Right cardiac atrium (tissue), 5 donors: ENCODE measurements around the gene SELENOK. TPM values are rescaled to one million over a fixed set of nuclear protein-coding genes. Genes with fewer than 3 reads are reported as not detected.
A peak's percentile ranks its signal among the peaks of the same experiment; 100 is the strongest.

ENCODE experiments used
- ATAC-seq, 2 donors: fragments of 200-7000 bp; cut with Tn5 transposase; one replicate each; pipeline versions ENCODE4 v1.8.0 to v1.9.1; 2020; ENCODE audit warnings: moderate library complexity in 2 of 2, mild to moderate bottlenecking in 1 of 2
- DNase-seq, 3 donors: peaks; one replicate each; pipeline ENCODE4 v3.0.0-alpha.2; 2020
- H3K27ac ChIP-seq: one replicate; pipeline ENCODE4 v1.5.1; 2013; ENCODE audit warnings: mild to moderate bottlenecking, low read length, control low read depth, moderate library complexity
- H3K27me3 ChIP-seq: one replicate; pipeline ENCODE4 v1.6.1; 2013; ENCODE audit not compliant: control insufficient read depth, insufficient read depth
- H3K4me1 ChIP-seq: one replicate; pipeline ENCODE4 v1.6.1; 2013; ENCODE audit warnings: low read length; ENCODE audit not compliant: control insufficient read depth, insufficient read depth
- H3K4me3 ChIP-seq: one replicate; pipeline ENCODE4 v1.5.1; 2013; ENCODE audit warnings: low read length, control low read depth
- H3K9me3 ChIP-seq: one replicate; pipeline ENCODE4 v1.6.1; 2013; ENCODE audit warnings: low read length; ENCODE audit not compliant: control insufficient read depth
- WGBS: extraction: QIAGEN DNeasy Blood & Tissue Kit; methylation state at CpG from one replicate; pipeline ENCODE4 v1.1.7; 2013; 5-methylcytosine and 5-hydroxymethylcytosine counted together
- intact Hi-C, 4 donors: fragments of 100-400 bp; cut with DNase I; formaldehyde crosslinking; loops; one replicate each; pipeline versions ENCODE4 v1.11.0 to v1.14.0; 2022 to 2023
- polyA plus RNA-seq: library from polyadenylated mRNA; stranded (reverse); fragments of 200-250 nt; gene quantifications from one replicate; pipeline ENCODE4 v1.2.3, GENCODE V29; 2013
- total RNA-seq, 4 donors: library from RNA; stranded (reverse); fragmentation: NEBNext Ultra II Directional; extraction: Animal tissue kit (Norgen Biotek cat#: 25700); gene quantifications; one replicate each; pipeline ENCODE4 v1.2.1, GENCODE V29; 2021
- donor health status: healthy with polysubstance abuse.
- donor health status: DM: no; HTN: yes; CAD: no.
- donor health status: DM: no; HTN: no; CAD: no.
- donor health status: DM: no; HTN: yes; CAD: no; lungs with severe emphysema.
- donor health status: DM: yes; HTN: yes; CAD: no.

Gene SELENOK
- total and polyA plus RNA-seq, 5 donors = 86.9 to 187 (median 103) TPM

GRCh38 chr3:53919741-53920140, 28.1 kb upstream of the SELENOK start:
- DNase-seq (no peak), ATAC-seq (no peak)
- Histone ChIP-seq H3K9me3 (no peaks in the 10 kb centered on the region), H3K4me1 (no peaks in the 10 kb centered on the region), H3K4me3 (no peak overlapping the region), H3K27ac (no peak overlapping the region), H3K27me3 (no peaks in the 10 kb centered on the region)
- intact Hi-C loops = no loop called here
- 94% methylated on average over 2 of the region's 2 CpGs for WGBS

- intact Hi-C loops = no loop called here
- Histone ChIP-seq H3K4me1 (no peaks in the 10 kb centered on the region), H3K4me3 (no peak overlapping the region), H3K9me3 (no peaks in the 10 kb centered on the region), H3K27me3 (no peaks in the 10 kb centered on the region), H3K27ac (no peak overlapping the region)
- DNase-seq (no peak), ATAC-seq (no peak)
- 83% methylated on average over 8 of the region's 8 CpGs for WGBS
Observed at GRCh38 chr3:53913401-53913800, 21.7 kb upstream of the SELENOK start.

- no peaks in the 10 kb centered on the region for H3K27me3 ChIP-seq
- no peaks in the 10 kb centered on the region for H3K4me1 ChIP-seq
- H3K4me3 ChIP-seq = no peak overlapping the region
- intact Hi-C loops = no loop called here
- 70% methylated on average over 5 of the region's 5 CpGs for WGBS
- no peaks in the 10 kb centered on the region for H3K9me3 ChIP-seq
- no peak overlapping the region for H3K27ac ChIP-seq
- DNase-seq = no peak
- ATAC-seq = no peak
Observed at GRCh38 chr3:53902711-53903110, 11.1 kb upstream of the SELENOK start.

GRCh38 chr3:53902067-53902466, 10.4 kb upstream of the SELENOK start:
- intact Hi-C loops = no loop called here
- 16% methylated on average over 1 of the region's 1 CpG for WGBS
- Histone ChIP-seq H3K4me1 (no peaks in the 10 kb centered on the region), H3K27me3 (no peaks in the 10 kb centered on the region), H3K4me3 (no peak overlapping the region), H3K27ac (no peak overlapping the region), H3K9me3 (no peaks in the 10 kb centered on the region)
- DNase-seq (no peak), ATAC-seq (no peak)

GRCh38 chr3:53900666-53901331, 9.1 kb upstream of the SELENOK start:
- H3K4me3 ChIP-seq = no peak overlapping the region
- H3K4me1 ChIP-seq = no peaks in the 10 kb centered on the region
- intact Hi-C loops = no loop called here
- WGBS = 72% methylated on average over 2 of the region's 2 CpGs
- no peaks in the 10 kb centered on the region for H3K9me3 ChIP-seq
- H3K27me3 ChIP-seq = no peaks in the 10 kb centered on the region
- ATAC-seq (no peak), DNase-seq (no peak)
- no peak overlapping the region for H3K27ac ChIP-seq

GRCh38 chr3:53899750-53900149, 8.1 kb upstream of the SELENOK start:
- no peak for DNase-seq
- ATAC-seq = no peak
- no peak overlapping the region for H3K4me3 ChIP-seq
- intact Hi-C loops = no loop called here
- H3K27me3 ChIP-seq = no peaks in the 10 kb centered on the region
- no peaks in the 10 kb centered on the region for H3K9me3 ChIP-seq
- no peaks in the 10 kb centered on the region for H3K4me1 ChIP-seq
- H3K27ac ChIP-seq = no peak overlapping the region
- 52% methylated on average over 2 of the region's 2 CpGs for WGBS

- H3K27me3 ChIP-seq = no peaks in the 10 kb centered on the region
- H3K4me1 ChIP-seq = no peaks in the 10 kb centered on the region
- H3K4me3 ChIP-seq = peak overlapping the region; percentile 95
- peak overlapping the region; percentile 99 for H3K27ac ChIP-seq
- H3K9me3 ChIP-seq = no peaks in the 10 kb centered on the region
- DNase-seq = no peak
- 41% methylated on average over 4 of the region's 4 CpGs for WGBS
- no peak for ATAC-seq
- intact Hi-C loops = no loop called here
Observed at GRCh38 chr3:53892286-53892637, 603 bp upstream of the SELENOK start.

- WGBS = 4% methylated on average over 21 of the region's 21 CpGs
- H3K9me3 ChIP-seq = no peaks in the 10 kb centered on the region
- DNase-seq = peak in 1 of 3 donors; percentile 11
- ATAC-seq = no peak
- H3K4me3 ChIP-seq = peak overlapping the region; percentile 95
- H3K4me1 ChIP-seq = no peaks in the 10 kb centered on the region
- intact Hi-C loops = no loop called here
- no peaks in the 10 kb centered on the region for H3K27me3 ChIP-seq
- peak overlapping the region; percentile 88 for H3K27ac ChIP-seq
Observed at GRCh38 chr3:53890726-53891475, 758 bp downstream of the SELENOK start.

GRCh38 chr3:53888232-53888631, 3.4 kb downstream of the SELENOK start:
- ATAC-seq = no peak
- 48% methylated on average over 1 of the region's 1 CpG for WGBS

GRCh38 chr3:53887446-53887845, 4.2 kb downstream of the SELENOK start:
- ATAC-seq = no peak

More at GRCh38 chr3:53888232-53888631, 3.4 kb downstream of the SELENOK start:
- Histone ChIP-seq H3K4me1 (no peaks in the 10 kb centered on the region), H3K27me3 (no peaks in the 10 kb centered on the region), H3K9me3 (no peaks in the 10 kb centered on the region), H3K4me3 (no peak overlapping the region), H3K27ac (no peak overlapping the region)
- DNase-seq = no peak
- intact Hi-C loops = no loop called here

GRCh38 chr3:53885239-53885638, 6.4 kb downstream of the SELENOK start:
- ATAC-seq (no peak), DNase-seq (no peak)
- 85% methylated on average over 3 of the region's 3 CpGs for WGBS

More at GRCh38 chr3:53887446-53887845, 4.2 kb downstream of the SELENOK start:
- H3K4me3 ChIP-seq = no peak overlapping the region
- H3K27me3 ChIP-seq = no peaks in the 10 kb centered on the region
- intact Hi-C loops = no loop called here
- DNase-seq = no peak
- H3K4me1 ChIP-seq = no peaks in the 10 kb centered on the region
- no peak overlapping the region for H3K27ac ChIP-seq
- no peaks in the 10 kb centered on the region for H3K9me3 ChIP-seq

More at GRCh38 chr3:53885239-53885638, 6.4 kb downstream of the SELENOK start:
- intact Hi-C loops = no loop called here
- H3K4me1 ChIP-seq = peaks cover 7% of the 10 kb centered on the region
- no peaks in the 10 kb centered on the region for H3K9me3 ChIP-seq
- H3K27me3 ChIP-seq = no peaks in the 10 kb centered on the region
- no peak overlapping the region for H3K27ac ChIP-seq
- no peak overlapping the region for H3K4me3 ChIP-seq
